HG03064 (cell line): Measurements from ENCODE around the gene CASR.

Experiments used
- ATAC-seq: cut with Tn5 transposase; IDR thresholded peaks from one replicate; pipeline ENCODE4 v1.9.1; 2021; ENCODE audit warnings: low read depth; ENCODE audit not compliant: unreplicated experiment

The CASR gene

GRCh38 chr3:122301063-122301462 is 117.6 kb downstream of the CASR start:
- no peak for ATAC-seq

- ATAC-seq, result no peak
Measured at GRCh38 chr3:122305818-122306621, 122.6 kb downstream of the CASR start.

GRCh38 chr3:122306622-122306953 is 123.1 kb downstream of the CASR start:
- no peak for ATAC-seq

GRCh38 chr3:122307094-122307687 is 123.7 kb downstream of the CASR start:
- ATAC-seq, result no peak

- ATAC-seq, result no peak
Measured at GRCh38 chr3:122307976-122308375, 124.5 kb downstream of the CASR start.

GRCh38 chr3:122310361-122310760 is 126.9 kb downstream of the CASR start:
- no peak for ATAC-seq

GRCh38 chr3:122312826-122313225 is 129.4 kb downstream of the CASR start:
- no peak for ATAC-seq

GRCh38 chr3:122313281-122313680 is 129.8 kb downstream of the CASR start:
- no peak for ATAC-seq

- ATAC-seq, result no peak
Measured at GRCh38 chr3:122314228-122314876, 130.9 kb downstream of the CASR start.

- ATAC-seq, result no peak
Measured at GRCh38 chr3:122315619-122316018, 132.2 kb downstream of the CASR start.

- ATAC-seq, result no peak
Measured at GRCh38 chr3:122316368-122316767, 132.9 kb downstream of the CASR start.

- no peak for ATAC-seq
Measured at GRCh38 chr3:122318620-122319019, 135.2 kb downstream of the CASR start.

GRCh38 chr3:122322095-122323075 is 138.9 kb downstream of the CASR start:
- ATAC-seq, result no peak

GRCh38 chr3:122324871-122325323 is 141.4 kb downstream of the CASR start, which contains the start of gene CSTA:
Gene CSTA (plus strand): TSS chr3:122325248. CDS start chr3:122325293, 45 bp downstream.
- ATAC-seq, result no peak

- no peak for ATAC-seq
Measured at GRCh38 chr3:122325769-122326168, 142.3 kb downstream of the CASR start.

- ATAC-seq, result no peak
Measured at GRCh38 chr3:122331886-122332285, 148.4 kb downstream of the CASR start.

GRCh38 chr3:122332551-122332950 is 149.1 kb downstream of the CASR start:
- no peak for ATAC-seq
